ENCODE results near the gene RPS6KA2.

DNA sequence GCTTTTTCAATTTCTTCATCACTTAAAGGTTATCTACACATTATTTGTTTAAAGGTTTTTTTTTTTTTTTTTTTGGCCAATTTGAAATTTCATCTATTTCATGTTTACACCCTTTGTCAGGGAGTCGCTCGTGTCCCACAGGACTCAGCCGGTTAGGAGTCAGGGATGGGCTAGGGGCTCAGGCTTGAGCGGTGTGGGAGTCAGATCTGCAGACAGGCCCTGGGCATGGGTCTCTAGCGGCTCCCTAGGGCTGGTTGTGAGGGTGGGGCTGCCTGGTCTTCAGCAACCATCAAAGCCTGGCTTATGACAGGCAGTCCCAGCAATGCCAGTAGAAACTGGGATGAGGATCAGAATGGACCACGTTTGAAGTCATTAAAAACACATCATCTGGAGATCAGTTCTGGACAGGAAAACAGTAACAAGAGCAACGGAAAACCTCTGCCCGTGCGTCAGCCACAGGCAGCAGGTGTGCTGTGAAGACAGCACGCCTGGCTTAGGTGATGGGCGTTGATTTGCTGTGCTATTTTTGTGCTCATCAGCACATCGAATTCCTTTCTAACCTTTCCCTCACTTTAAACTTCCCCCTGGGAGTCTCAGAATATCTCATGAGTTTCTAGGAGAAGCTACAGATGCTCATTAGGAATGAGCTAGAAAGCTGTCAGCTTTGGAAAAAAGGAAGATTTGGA, 153.0 kb downstream of the RPS6KA2 start:
- TF ChIP-seq, protein P1, sequence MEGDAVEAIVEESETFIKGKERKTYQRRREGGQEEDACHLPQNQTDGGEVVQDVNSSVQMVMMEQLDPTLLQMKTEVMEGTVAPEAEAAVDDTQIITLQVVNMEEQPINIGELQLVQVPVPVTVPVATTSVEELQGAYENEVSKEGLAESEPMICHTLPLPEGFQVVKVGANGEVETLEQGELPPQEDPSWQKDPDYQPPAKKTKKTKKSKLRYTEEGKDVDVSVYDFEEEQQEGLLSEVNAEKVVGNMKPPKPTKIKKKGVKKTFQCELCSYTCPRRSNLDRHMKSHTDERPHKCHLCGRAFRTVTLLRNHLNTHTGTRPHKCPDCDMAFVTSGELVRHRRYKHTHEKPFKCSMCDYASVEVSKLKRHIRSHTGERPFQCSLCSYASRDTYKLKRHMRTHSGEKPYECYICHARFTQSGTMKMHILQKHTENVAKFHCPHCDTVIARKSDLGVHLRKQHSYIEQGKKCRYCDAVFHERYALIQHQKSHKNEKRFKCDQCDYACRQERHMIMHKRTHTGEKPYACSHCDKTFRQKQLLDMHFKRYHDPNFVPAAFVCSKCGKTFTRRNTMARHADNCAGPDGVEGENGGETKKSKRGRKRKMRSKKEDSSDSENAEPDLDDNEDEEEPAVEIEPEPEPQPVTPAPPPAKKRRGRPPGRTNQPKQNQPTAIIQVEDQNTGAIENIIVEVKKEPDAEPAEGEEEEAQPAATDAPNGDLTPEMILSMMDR (optimal IDR thresholded peaks at IDR 0.05 in 1 of 3, IDR thresholded peaks at IDR 0.05 in 1 of 3, conservative IDR thresholded peaks at IDR 0.05 in 1 of 3; ENCODE audit: extremely low read depth in 1 of 3, insufficient read depth in 2 of 3, low read length in 3 of 3), result no peak
- TF ChIP-seq EZH2 (IDR thresholded peaks at IDR 0.05; ENCODE audit: low read length), result no peak
